Measurements from ENCODE around the gene PCED1B. TPM values are rescaled to one million over a fixed set of nuclear protein-coding genes. Genes with fewer than 3 reads are reported as not detected.
A peak's percentile ranks its signal among the peaks of the same experiment; 100 is the strongest.

PCED1B gene
- total RNA-seq, 1 donor from 2014 or later = 0.31 TPM

GRCh38 chr12:47067771-47068431 lies 11.5 kb upstream of the PCED1B start:
- DNase-seq = no peak

- DNase-seq = no peak
Measured at GRCh38 chr12:47068539-47068938, 10.9 kb upstream of the PCED1B start.

GRCh38 chr12:47070310-47070709 lies 9.1 kb upstream of the PCED1B start:
- no peak for DNase-seq

GRCh38 chr12:47071241-47071852 lies 8.1 kb upstream of the PCED1B start:
- DNase-seq = no peak

DNA sequence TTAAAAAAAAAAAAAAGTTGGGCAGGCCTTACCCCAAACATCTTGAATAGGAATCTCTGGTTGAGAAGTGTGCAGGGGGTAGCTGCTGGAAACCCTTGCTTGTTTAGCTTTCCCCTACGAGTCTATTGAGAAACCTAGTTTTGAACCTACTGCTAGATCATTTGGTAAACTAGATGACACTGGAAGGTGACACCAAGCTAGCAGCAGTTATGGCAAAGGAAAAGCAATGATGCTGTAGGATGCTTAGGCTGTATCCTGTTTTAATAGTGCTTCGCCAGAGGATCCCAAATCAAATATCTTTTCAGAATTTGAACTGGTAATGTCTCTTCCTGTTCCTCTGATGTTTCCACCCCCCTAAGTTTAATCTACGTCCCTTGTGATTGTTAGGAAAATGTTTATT lies 5.5 kb upstream of the PCED1B start:
- no peak for DNase-seq

GRCh38 chr12:47074757-47075156 lies 4.7 kb upstream of the PCED1B start:
- no peak for DNase-seq

DNA sequence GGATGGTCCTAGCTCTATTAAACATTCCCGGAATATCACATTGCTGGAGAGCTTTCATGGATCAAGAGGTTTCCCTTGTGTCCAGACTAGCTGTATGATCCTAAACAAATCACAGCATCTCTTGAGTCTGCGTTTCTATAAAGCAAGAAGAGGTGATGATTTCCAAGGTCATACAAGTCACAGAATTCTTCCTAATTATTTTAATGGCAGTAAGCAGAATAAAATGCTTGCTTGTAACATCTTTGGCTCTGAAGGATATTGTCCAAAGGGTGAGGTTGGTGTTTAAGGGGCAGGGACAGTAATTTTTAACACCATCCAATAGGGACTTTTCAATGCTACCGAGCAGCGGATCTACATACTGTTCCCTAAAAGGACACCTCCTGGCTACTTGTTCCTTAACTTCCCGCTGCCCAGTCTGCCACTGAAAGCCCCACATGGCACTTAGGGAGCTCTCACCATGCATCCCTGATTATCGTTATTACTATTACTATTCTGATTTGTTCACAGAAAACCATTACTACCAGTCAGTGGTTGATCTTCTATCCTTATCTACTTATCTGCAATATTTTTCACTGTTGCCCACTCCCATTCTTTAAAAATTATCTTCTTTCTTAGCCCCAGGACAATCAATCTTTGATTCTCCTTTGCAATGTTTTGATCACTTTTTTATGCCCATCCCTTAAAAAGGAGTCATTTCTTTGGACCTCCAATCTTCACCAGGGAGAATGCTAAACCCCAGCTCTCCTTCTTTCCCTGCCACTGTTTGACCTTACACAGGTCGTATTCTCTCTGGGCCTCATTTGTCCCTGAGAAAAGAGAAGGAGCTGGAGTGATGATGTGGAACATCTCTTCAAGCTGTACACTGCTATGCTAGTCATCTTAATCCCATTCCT lies 4.0 kb upstream of the PCED1B start:
- DNase-seq = no peak

DNA sequence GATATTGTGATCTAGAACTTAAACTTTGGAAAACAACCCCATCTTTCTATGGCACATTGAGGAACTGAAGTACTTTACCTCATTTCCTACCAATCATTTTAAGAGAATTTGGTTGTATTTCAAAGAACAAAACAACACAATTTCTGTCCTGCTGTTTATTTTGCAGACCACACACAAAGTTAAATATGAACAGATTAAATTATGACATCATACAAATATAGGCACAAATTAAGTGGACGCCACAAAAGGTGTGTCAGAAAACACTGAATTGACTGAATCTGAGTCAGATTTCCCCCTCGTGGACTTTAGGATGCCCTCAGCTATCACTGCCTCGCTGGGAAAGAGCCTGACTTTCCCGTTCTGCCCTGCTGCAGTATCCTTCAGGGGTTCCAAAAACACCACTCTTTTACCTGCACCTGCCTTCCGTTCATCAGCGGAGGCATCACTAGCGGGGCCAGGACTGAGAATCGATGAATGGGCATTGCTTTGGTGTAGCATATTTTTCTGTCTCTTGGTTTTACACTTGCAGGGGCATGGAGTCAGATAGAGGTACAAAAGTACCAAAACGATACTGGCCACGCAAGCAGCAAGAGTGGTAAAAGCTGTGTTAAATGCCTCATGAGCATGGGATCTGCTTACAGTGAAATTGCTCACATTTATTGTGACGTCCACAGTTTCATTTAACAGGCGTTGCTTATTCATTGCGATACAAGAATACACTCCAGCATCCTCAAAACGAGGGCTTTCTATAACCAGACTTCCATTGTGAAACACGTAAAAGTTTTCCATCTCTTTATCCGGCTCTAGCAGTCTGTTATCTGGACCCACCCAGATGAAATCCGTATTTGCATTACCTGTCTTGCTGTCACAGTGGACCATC lies 2.0 kb upstream of the PCED1B start:
- DNase-seq = no peak

- DNase-seq = no peak
Measured at GRCh38 chr12:47078086-47078395, 1.4 kb upstream of the PCED1B start.

DNA sequence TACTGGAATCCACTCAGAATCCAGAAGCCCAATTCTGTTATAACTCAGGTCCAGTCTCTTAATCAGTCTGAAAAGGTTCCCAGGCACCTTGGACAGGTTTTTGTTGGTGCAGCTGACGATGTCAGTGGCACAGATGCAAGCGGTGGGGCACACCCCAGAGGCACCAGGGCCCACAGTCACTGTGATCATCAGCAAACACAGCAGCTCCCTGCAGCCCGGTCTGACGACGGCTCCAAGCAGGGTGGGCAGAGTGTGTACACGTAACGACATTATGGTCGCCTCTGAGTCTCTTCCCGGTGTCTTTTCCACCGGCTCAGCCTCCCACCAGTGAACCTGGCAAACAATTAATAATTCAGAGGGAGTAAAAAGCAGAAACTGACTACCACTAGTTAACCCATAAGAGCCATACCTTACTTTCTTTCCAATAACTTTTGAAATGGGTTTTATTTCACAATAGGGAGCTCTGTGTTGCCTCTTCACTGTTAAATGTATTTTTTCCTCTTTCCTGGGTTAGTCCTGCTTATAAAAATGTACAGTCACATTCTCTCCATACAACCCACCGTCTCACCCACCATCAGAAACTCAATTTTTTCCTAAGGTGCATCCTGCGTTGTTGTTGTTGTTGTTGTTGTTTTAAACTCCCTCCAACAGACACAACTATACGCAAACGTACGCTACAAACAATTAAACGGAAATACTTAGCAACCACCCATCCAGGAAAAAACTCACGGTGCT lies 521 bp upstream of the PCED1B start:
- DNase-seq = no peak

DNA sequence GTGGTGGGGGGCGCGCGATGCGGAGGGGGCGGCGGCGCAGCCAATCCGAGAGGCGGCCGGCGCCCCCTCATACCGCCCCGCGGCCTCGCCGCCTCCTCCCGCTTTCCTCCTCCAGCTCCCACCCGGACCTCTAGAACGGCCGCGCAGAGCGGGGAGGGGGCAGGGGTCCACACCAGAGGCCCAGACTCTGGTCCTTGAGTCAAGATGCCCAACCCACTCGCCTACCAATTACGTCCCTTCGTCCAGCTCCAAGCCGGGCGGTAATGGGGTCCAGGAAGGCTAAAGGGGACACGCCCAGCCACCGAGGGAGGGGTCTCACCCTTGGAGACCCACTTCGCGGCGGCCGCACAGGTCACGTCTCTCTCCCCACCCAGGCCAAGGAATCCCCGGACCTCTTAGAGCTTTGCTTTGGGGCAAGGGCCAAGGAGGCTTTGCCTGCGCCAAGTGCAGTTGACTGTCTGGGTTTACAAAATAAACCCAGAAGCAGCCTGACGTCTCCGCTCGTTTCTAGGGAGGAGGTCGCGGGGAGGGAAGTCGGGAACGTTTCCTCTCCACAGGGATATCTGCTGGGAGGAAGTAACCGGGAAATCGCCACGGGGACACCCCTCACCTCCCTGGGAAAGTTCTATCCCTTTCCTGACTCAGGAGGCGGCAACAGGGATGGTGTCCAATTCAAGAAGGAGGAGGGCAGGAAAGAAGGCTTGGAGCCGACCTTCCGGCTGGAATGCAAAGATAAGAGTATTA lies 732 bp downstream of the PCED1B start:
- DNase-seq = peak; percentile 50

- peak; percentile 22 for DNase-seq
Measured at GRCh38 chr12:47080725-47081502, 1.5 kb downstream of the PCED1B start.

DNA sequence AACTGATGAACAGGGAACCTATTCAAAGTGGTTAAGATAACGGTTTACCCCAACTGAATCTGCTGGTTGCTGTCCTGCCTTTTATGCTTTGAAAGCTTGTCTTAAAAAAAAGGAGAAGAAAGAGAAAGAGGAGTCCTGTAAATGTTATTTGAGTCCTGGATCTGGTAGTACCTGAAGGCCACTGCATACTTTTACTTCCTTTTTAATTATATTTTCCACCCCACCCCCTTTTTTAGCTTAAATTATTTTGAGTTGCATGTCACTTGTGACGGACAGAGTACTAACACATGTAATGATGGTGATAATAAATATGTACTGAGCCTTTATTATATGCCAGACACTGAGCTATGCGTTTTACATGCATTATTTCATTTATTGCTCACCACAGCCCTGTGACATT lies 2.9 kb downstream of the PCED1B start:
- no peak for DNase-seq

GRCh38 chr12:47082796-47083621 lies 3.6 kb downstream of the PCED1B start:
- no peak for DNase-seq

- DNase-seq = no peak
Measured at GRCh38 chr12:47084172-47084571, 4.8 kb downstream of the PCED1B start.

- DNase-seq = no peak
Measured at GRCh38 chr12:47085815-47086252, 6.4 kb downstream of the PCED1B start.

DNA sequence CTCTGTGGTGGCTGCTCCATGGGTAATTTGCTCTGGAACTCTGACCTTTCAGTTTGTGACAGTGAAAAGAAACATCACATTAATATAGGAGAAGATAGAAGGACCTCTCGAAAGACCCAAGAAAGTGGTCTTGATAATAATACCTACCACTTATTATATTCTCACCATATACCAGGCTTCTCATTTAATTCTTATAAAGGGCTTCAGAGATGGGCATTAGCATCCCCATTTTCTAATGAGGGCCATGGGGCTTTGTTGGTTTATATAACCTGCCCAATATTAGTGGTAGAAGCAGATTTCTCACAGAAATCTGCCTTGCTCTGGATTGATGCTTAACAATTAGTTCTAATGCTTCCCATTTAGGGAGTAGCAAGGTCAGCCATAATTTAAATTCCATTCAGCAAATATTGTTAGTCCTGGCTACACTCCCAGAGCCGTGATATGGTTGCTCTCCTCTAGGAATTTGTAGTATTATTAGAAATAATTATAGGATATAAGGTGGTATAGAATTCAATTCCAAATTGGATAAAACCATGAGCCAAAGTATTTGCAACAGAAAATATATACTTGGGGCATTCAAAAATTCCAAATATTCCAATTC lies 7.8 kb downstream of the PCED1B start:
- DNase-seq = no peak

Data from tongue (tissue), 2 donors.